ENCODE results near the gene MYL1.

The MYL1 gene

GRCh38 chr2:210315015-210315788 is at the start of gene MYL1:
Gene MYL1, minus strand, starts transcription at chr2:210315174. Its CDS starts 132 bp downstream, at chr2:210315042.
- DNase-seq = no peak

- DNase-seq = no peak
Observed at GRCh38 chr2:210363876-210364275, 48.9 kb upstream of the MYL1 start.

GRCh38 chr2:210363261-210363660 is 48.3 kb upstream of the MYL1 start:
- no peak for DNase-seq

DNA sequence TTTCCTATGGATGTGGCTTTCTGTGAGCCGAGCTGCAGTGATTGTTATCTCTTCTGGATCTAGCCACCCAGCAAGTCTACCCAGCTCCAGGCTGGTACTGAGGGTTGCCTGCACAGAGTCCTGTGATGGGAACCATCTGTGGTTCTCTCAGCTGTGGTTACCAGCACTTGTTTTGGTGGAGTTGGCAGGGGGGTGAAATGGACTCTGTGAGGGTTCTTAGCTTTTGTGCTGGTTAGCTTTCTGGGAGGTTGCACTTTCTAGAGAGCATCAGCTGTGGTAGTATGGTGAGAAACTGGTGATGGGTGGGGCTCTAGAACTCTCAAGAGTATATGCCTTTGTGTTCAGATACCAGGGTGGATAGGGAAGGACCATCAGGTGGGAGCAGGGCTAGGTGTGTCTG is 45.4 kb upstream of the MYL1 start:
- no peak for DNase-seq

GRCh38 chr2:210356944-210357343 is 42.0 kb upstream of the MYL1 start:
- DNase-seq = no peak

DNA sequence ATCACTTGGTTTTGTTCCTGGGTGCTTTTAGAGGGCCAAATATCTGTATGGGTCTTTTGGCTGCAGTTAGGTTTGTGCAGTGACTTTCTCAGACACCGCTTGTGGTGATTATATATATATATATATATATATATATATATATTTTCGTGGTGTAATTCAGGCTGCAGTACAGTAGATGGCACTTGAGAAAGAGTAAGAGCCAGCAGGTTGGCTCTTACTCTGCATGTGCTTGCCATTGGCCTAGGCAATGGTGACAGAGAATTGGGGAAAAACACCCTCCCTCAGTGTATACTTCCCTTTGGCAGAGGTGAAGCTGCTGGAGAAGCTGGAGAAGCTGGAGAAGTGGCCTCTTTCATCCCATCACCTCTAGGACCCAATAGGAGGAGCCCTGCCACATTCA is 22.2 kb upstream of the MYL1 start:
- DNase-seq = no peak

GRCh38 chr2:210324906-210325305 is 9.9 kb upstream of the MYL1 start:
- DNase-seq = no peak

GRCh38 chr2:210324458-210324857 is 9.5 kb upstream of the MYL1 start:
- no peak for DNase-seq

DNA sequence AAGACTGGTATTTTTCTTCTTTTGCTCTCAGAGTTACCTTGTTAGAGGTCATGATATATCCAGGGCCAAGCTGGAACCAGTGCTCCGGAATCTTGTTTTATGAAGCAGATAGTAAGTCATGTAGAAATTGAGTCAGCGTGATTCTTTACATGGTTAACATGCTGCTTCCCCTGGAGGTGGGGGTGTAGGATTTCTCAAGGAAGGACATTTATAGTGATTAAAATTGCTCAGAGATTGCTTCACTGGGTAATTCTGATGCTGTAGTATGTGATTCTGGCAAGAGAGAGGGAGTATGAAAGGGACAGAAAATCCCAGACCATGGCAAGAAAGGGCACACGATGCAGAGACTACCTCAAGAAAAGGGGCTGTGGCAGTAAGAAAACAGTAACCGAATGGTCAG is 8.0 kb upstream of the MYL1 start:
- DNase-seq = no peak

DNA sequence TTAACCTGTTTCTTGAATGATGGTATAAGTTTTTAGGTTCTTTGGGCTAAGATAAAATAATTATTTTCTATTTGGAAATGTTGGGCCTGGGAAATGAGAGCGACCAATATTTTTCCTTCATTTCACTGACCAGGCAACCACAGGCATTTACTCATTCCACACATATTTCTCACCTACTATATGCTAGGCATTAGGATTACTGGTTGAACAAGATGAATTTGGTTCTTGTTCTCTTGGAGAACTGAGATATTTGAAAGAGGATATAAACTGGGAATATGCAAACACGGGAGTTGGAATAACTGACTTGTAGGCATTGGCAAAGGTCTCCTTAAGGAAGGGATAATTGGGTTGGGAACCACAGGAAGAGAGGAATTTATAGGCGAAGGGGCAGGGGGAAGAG is 3.9 kb upstream of the MYL1 start:
- DNase-seq = no peak

DNA sequence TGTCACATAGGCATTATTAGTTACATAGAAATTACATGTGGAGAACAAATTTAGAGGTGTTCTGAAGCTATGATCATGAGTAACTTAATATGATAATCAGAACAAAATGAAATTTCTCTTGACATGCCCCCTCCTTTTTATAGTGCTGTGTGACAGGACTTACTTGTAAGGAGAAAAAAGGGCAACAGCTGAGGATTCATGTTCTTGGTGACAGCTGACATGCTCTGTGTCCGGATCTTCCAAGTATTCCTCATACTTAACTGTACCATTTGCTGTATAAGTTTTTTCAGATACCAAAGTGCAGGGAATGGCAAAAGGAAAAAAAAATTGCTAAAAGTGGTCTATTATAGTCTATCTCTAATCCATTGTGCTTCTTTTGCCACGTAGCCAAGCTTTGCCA is 3.5 kb upstream of the MYL1 start:
- DNase-seq = no peak

DNA sequence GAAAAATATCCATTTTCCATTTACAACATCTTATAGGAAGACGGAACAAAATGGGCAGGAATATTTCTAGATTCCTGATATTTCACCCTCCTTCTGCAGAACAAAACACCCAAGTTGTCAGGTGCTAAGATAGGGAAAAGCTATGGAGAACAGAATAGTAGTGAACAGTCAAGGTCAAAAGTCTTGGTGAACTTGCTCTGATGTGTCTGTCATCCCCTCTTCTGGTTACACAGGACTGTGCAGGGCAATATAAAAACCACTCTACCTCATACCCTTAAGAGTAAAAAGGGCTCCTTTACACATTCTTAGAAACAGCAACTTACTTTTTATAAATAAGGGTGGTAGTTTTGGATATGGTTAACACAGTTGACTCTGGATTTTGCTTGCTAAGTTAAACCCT is 4.4 kb downstream of the MYL1 start:
- no peak for DNase-seq

GRCh38 chr2:210309548-210310233 is 5.3 kb downstream of the MYL1 start:
- DNase-seq = no peak

GRCh38 chr2:210303498-210303897 is 11.5 kb downstream of the MYL1 start:
- DNase-seq = no peak

- no peak for DNase-seq
Observed at GRCh38 chr2:210302326-210302725, 12.6 kb downstream of the MYL1 start.

GRCh38 chr2:210299866-210300373 is 15.1 kb downstream of the MYL1 start:
- DNase-seq = no peak

DNA sequence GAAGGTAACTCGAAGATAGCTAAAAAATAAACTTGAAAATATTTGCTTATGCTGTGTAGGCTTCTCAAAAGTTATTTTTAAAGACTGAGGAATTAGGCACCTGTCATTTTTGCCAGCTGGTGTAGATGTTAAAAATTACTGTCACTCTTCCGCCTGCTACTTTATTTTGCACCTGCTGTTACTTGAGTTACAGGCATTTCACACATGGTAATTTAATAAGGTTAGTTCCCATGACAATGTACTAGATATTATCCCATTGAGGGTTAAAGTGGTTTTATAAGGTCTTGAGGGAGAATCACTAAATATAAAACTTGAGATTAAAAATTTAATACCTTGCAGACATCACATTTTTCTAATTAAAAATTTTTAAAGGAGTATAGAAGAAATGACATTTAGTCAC is 26.6 kb downstream of the MYL1 start:
- no peak for DNase-seq

DNA sequence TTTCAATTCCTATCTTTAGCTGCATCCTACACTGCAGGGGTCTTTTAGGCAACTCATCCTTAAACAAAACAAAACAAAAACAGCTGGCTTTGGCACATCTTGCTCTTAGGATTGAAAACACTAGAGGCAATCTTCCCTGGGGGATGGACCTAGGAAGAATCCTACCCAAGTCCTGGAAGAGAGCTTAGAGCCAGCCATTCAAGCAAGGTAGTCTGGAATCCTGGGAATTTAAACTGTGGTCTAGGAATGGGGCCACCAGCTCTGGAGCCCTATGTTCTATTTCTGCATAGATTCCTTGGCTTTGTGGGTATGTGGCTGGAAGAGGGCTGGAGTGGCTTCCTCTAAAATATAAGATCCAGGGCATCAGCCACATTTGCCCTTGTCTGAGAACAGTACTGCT is 27.7 kb downstream of the MYL1 start:
- DNase-seq = no peak

DNA sequence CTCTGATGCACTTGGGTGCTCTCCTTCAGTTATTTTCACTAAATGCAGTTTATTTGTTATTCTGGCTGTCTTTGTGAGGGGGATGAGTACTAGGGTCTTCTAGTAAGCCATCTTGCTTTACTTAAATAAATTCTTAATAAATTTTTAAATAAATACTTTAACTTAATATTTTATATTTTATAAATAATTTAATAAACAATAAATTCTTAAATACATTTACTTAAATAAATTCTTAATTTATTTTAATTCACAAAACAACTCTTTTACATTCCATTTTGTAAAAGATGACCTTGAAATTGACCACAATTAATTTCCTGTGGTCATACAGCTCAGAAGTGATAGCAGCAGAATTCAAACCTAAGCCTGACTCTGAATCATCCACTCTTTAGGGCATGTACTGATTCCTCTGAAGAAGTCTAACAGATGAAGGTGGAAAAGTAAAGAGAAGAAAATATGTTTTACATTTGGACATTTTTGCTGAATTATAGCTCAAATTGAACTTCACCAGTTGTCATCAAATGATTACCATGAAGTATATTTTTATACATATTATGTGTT is 28.8 kb downstream of the MYL1 start:
- DNase-seq = no peak

- DNase-seq = no peak
Observed at GRCh38 chr2:210277133-210277532, 37.8 kb downstream of the MYL1 start.

- no peak for DNase-seq
Observed at GRCh38 chr2:210271300-210271699, 43.7 kb downstream of the MYL1 start.

GRCh38 chr2:210269148-210269547 is 45.8 kb downstream of the MYL1 start:
- no peak for DNase-seq

DNA sequence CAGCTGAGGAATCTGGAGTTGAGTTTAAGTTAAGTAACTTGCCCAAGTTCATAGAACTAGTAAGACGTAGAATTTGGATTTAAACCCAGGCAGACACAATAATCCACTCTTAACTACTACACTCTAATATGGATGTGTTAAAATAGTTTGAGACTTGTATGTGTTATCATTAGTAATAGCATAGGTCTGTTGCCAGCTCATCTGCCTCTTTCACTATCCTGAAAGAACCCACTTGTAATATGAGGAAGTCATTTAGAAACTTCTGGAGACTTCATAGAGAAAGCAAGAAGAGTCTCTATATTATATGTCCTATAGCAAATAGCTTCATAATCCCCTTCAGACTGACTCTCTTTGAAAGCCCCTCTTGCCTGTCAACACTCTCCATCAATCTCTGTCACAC is 46.7 kb downstream of the MYL1 start:
- DNase-seq = no peak

GRCh38 chr2:210267698-210268097 is 47.3 kb downstream of the MYL1 start:
- DNase-seq = no peak

Data from 8988T (cell line).